Mucosa of gallbladder (tissue), 1 donor: ENCODE measurements around the gene CGB5. TPM values are rescaled to one million over a fixed set of nuclear protein-coding genes. Genes with fewer than 3 reads are reported as not detected.
A peak's percentile ranks its signal among the peaks of the same experiment; 100 is the strongest.
"Not testable (repeated sequence)": the region's sequence is repeated elsewhere in the genome, so short reads cannot be mapped to it uniquely, and the experiment has no call there.

Experiments used
- DNase-seq: peaks from one replicate; pipeline ENCODE4 v3.0.0-alpha.2; 2020; ENCODE audit warnings: low spot score
- total RNA-seq: library from RNA; stranded (reverse); gene quantifications from one replicate; pipeline ENCODE4 v1.2.1, GENCODE V29; 2021
- donor health status: DM: no; HTN: no; CAD: no.

Gene CGB5
- total RNA-seq, 1 donor from 2014 or later, result not detected

DNA sequence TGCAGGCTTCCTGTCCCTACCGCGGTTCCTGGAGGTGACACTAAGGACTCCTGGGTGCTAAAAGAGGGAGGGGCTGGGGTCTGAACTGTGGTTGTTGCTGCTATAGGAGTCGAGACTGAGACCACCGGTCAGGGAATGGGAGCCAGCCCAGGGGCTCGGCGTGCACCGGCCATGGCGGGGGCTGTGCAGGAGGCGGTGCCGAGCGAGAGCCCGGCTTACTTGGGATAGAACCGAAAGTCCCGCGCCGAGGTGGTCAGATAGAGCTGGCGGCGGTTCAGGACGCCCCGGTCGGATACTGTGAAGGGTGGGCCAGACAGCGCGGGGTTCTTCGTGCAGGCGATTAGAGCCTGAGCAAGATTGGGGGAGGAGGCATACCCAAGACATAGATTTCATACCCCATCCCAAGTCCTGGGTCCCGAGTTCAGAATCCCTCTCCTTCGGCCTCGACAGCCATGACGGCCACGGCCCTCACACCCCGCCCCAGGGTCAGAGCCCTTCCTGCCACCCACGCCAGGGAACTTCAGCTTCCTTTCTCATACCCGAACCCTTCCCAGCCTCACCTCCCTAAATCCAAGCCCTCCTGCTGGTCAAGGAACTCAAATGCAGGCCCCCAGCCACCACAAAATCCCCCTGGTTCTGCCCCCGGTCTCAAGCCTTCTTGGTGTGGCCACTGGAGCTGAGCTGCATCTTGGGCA lies 13.4 kb downstream of the CGB5 start:
- DNase-seq, result not testable (repeated sequence)

- DNase-seq, result peak; percentile 49
These were observed 14.1 kb downstream of the CGB5 start, which contains the start of gene CGB7 for GRCh38 chr19:49057636-49058234. Gene CGB7 (minus strand): TSS chr19:49057749. CDS start chr19:49055375, 2,374 bp downstream.

GRCh38 chr19:49058562-49058961 lies 14.9 kb downstream of the CGB5 start:
- DNase-seq, result no peak

GRCh38 chr19:49059053-49059452 lies 15.4 kb downstream of the CGB5 start:
- no peak for DNase-seq

DNA sequence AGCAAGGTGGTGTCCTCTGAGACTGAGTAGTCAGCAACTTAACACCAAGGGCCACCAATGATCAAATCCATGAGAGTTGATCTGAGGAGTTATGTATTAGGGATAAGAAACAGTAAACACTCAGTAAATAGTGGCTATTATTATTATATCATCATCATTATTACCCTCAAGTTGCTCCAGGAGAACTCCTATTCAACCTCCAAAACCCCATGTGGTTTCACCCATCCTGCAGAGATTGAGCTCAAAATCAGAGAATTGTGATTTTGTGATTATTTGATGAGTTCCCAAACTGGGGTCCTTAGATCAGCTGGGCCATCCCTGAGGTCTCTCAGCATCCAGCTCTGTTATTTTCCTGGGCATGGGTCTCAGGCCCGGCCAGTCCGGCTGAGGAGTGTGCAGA lies 17.4 kb downstream of the CGB5 start:
- no peak for DNase-seq

- no peak for DNase-seq
These were observed 17.8 kb downstream of the CGB5 start for GRCh38 chr19:49061445-49061844.

DNA sequence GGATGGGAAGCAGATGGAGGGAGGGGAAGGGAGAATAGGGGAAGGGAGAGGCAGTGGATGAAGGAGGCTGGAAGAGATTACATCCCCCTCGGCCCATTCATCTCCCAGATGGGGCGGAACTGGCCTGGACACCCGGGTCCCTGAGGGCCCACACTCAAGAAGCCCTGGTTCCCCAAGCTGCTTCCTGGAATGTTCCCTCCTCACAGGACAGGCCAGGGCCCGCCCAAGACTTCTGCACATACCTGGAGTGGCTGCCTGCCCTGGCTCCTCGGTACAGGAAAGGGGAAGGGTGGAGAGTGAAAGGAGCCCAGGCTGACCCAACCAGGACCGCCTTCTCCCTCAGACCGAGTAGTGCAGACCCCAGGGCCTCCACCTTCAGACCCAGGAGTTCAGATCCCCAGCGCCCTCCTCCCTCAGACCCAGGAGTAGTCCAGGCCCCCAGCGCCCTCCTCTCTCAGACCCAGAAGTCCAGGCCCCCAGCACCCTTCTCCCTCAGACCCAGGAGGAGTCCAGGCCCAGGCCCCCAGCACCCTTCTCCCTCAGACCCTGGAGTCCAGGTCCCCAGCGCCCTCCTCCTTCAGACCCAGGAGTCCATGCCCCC lies 20.5 kb downstream of the CGB5 start:
- DNase-seq, result no peak

- DNase-seq, result no peak
These were observed 21.3 kb downstream of the CGB5 start, which contains the start of gene NTF4 for GRCh38 chr19:49064768-49065611. Gene NTF4 (minus strand): TSS chr19:49064818. CDS start chr19:49061997, 2,821 bp downstream.

DNA sequence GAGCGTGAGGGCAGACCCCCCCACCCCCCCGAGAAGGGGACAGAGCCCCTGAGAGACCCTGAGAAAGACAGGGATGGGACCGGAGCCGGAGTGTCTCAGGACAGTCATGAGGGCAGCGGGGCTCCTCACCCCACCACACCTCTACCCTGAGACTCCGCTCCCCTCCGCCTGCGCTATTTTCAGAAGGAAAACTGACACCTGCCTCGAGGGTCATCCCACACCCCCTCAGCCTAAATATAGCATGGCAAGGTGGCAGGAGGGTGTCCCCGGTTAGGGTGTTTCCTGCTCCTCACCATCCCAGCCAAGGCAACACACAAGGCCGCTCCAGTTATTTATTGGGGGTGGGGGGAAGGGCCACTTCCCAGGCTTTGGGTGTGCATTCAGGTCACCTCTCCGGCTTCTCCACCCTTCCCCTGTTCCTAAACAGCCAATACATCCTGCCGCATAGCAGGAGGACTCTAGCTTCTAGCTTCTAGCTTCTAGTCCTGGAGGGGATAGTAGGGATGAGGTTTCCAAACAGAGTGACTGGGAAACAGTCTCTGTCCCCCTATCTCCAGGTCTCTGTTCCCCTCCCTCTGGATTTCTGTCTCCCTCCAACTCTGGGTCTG lies 22.4 kb downstream of the CGB5 start:
- no peak for DNase-seq

- DNase-seq, result no peak
These were observed 23.9 kb downstream of the CGB5 start for GRCh38 chr19:49067554-49067953.

DNA sequence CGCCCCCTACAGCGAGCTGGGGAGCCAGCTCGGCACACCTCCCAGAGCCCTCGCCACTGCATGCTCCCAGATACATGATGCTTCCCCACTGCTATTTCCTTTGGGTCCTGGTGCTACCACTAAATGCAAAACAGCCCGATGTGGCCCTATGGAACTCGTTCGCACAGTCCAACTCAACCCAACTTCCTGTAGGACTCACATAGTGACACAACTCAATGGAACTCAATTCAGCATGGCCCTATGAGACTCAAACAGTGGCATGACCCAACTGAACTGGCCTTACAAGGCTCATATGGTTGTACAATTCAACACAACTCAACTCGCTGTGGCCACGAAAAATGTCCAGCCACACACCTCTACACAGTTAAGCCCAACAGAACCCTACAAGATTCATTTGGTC lies 25.4 kb downstream of the CGB5 start:
- DNase-seq, result no peak

DNA sequence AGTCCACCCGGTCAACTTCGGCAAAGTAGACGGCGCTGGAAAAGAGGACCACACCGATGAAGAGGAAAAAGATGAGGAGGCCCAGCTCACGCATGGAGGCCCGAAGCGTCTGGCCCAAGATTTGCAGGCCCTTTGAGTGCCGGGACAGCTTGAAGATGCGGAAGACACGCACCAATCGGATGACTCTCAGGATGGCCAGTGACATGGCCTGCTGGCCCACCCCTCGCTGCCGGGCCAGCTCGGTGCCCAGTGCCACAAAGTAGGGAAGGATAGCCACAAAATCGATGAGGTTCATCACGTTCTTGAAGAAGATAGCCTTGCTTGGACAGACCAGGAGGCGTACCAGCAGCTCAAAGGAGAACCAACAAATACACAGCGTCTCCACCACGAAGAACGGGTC lies 26.8 kb downstream of the CGB5 start:
- DNase-seq, result no peak

DNA sequence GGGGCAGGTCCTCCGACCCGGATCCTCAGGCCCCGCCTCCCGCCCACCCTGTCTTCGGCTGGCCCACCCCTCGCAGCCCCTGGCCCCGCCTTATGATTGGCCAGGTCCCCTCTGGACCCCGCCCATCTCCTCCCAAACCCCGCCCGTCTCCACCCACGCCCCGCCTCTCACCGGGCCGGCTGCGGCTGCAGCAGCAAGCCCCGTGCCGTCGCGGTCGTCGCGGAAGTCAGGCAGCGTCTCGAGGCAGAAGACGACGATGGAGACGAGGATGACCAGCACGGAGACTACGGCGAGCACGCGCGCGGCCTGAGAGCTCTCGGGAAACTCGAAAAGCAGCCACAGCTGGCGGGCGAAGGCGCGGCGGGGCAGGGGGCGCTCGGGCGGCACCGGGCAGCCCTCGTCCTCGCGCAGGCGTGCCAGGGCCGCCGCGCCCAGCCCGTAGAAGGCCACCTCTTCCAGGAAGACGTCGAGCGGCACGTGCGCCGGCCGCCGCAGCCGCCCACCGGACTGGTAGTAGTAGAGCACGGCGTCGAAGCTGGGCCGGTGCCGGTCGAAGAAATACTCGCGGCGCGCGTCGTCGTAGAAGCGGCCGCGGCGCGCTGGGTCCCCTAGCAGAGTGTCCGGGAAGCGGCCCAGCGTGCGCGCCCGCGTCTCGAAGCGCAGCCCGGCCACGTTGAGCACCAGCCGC lies 28.4 kb downstream of the CGB5 start:
- DNase-seq, result no peak

DNA sequence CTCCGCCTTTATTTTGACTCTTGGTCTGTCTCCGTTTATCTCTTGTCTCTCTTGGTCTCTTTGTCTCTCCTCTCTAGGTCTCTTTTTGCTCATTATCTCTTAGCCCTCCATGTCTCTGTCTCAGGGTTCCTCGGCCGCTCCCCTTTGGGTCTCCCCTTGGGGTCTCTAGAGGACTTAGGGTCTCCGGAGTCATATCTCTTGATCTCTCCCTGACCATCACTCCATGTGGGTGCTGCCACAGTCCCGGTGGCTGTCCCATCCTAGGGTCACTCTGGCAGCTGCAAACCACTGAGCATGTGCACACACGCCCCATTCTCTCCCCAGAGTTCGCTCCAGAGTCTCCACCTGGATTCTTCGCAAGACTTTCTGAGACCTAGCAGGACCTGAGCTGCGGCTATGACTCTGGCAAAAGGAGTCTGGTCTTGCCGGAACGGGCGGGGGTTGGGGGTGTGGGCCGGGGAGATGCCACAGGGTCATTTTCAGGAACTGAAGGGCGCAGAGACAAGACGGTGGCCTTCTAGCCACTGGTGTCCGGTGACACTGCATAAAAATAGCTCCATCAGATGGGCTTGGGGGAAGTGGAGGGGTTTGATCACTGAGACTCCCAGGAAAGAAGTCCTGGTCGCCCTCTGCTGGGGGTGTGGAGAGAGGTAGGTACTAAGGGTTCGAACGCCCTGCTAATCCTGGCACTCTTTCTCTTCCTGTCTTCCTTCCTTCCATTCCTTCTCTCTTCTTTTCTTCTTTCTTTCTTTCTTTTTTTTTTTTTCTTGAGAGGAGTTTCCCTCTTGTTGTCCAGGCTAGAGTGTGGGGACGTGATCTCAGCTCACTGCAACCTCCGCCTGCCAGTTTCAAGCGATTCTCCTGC lies 30.1 kb downstream of the CGB5 start:
- DNase-seq, result no peak

GRCh38 chr19:49074869-49075268 lies 31.2 kb downstream of the CGB5 start:
- peak; percentile 73 for DNase-seq

DNA sequence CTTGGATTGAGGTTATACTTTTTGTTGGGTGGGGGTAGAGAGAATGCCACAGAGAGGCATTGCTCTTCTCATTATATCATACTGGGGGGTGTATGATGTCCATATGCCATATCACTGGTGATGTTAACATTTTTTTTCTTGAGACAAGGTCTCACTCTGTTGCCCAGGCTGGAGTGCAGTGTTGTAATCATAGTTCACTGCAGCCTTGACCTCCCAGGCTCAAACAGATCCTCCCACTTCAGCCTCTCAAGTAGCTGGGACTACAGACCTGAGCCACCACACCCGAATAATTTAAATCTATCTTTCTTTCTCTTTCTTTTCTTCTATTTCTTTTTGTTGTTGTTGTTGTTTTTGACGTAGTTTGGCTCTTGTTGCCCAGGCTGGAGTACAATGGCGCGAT lies 36.7 kb downstream of the CGB5 start:
- no peak for DNase-seq

DNA sequence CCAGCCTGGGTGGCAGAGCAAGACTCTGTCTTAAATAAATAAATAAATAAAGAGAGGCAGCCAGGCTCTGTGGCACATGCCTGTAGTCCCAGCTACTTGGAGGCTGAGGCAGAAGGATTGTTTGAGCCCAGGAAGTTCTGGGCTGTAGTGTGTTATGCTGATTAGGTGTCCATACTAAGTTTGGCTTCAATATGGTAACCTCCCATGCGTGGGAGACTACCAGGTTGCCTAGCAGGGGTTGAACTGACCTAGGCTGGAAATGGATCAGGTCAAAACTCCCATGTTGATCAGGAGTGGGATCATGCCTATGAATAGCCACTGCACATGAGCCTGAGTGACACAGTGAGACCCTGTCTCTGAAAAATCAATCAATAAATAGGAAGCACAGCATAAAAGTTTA lies 37.6 kb downstream of the CGB5 start:
- DNase-seq, result no peak

DNA sequence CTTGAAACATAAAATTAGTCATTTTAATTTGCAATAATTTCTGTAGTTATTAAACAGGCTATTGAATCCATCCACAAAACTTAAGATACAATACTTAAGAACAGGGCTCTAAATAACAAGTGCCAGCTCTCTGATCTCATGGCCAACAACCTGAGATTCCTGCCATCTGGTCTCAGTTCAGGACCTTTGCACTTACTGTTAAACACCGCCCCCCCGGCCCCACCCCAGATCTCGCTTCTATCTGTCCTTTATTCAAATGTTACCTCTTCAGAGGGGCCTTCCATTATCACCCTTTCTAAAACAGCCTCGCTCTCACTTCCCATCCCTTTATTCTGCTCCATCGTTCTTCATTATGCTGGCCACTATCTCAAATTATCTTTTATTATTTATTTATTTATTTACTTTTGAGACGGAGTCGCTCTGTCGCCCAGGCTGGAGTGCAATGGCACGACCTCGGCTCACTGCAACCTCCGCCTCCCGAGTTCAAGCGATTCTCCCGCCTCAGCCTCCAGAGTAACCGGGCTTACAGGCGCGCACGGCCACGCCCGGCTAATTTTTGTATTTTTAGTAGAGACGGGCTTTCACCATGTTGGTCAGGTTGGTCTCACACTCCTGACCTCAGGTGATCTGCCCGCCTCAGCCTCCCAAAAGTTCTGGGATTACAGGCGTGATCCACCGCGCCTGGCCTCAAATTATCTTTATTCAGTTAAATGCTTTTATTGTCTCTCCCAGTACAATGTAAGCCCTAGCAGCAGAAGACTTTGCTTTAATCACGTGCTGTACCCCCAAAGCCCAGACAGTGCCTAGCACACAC lies 40.8 kb downstream of the CGB5 start:
- no peak for DNase-seq
